Measurements from ENCODE around the gene CD7. TPM values are rescaled to one million over a fixed set of nuclear protein-coding genes. Genes with fewer than 3 reads are reported as not detected.
A peak's percentile ranks its signal among the peaks of the same experiment; 100 is the strongest.

CD7 gene
- total RNA-seq, 1 donor from 2014 or later, result not detected

DNA sequence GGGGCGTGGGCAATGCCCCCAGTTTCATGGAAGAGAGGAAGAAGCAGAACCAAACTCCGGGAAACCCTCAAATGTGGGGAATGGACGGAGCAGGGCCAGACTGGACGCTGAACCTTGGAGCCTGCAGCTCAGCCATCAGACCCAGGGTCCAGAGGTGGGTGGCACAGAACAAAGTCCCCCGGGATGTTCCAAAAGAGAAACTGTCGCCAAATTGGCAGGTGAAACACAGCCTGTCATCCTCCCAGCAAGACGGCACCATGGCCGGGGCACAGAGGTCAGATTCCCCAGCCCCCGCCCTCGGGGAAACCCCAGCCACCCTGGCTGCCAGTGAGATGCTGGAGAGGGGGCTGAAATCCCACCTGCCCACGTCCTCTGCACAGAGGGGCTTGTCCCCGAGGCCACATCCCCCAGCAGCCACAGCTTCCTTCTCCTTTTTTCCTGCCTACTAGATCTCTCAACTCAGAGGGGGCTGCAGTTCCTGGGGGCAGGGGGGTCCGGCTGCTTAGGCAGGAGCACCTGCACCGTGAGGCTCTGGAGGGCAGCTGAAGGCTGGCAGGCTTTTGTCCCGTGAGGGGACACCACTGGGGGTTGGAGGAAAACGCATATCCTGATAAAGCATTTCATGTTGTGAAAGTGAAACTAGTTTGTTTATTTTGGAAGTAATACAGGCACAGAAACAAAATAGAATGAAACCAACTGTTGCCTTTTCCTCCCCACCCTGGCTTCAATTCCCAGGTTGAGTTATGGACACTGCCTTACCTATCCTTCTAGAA, 17.4 kb upstream of the CD7 start:
- TF ChIP-seq, protein P1, sequence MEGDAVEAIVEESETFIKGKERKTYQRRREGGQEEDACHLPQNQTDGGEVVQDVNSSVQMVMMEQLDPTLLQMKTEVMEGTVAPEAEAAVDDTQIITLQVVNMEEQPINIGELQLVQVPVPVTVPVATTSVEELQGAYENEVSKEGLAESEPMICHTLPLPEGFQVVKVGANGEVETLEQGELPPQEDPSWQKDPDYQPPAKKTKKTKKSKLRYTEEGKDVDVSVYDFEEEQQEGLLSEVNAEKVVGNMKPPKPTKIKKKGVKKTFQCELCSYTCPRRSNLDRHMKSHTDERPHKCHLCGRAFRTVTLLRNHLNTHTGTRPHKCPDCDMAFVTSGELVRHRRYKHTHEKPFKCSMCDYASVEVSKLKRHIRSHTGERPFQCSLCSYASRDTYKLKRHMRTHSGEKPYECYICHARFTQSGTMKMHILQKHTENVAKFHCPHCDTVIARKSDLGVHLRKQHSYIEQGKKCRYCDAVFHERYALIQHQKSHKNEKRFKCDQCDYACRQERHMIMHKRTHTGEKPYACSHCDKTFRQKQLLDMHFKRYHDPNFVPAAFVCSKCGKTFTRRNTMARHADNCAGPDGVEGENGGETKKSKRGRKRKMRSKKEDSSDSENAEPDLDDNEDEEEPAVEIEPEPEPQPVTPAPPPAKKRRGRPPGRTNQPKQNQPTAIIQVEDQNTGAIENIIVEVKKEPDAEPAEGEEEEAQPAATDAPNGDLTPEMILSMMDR (conservative IDR thresholded peaks at IDR 0.05), result no peak
- H3K4me1 Mint-ChIP-seq, result peaks cover 25% of the 10 kb centered on the region
- no peaks in the 10 kb centered on the region for H3K9me3 Mint-ChIP-seq
- H3K27me3 Mint-ChIP-seq (ENCODE audit: low read depth), result peaks cover 85% of the 10 kb centered on the region
- no peaks in the 10 kb centered on the region for H3K36me3 Mint-ChIP-seq (ENCODE audit: low read depth)
- no peak for DNase-seq (ENCODE audit: low read depth, low spot score)
- H3K27ac Mint-ChIP-seq (ENCODE audit: unreplicated experiment), result no peak overlapping the region
- no peak overlapping the region for H3K4me3 Mint-ChIP-seq

DNA sequence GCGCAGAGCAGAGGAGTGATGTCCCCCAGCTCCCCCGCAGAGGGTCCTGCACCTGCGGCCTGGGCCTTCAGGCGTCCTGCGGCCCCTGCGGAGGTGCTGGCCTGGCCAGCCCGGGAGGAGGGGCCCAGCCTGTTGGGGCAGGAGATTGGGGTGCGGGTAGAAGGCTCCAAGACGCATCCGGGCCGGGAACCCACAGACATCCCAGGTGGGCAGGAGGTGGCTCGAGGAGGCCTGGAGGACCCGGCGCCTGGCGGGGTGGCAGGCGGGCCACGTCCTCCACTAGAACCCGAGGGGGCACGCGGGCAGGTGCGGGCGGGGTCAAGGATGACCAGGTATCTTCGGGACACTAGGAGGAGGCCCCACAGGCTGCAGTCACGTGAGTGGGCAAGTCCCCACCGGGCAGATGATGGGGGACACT, 16.8 kb upstream of the CD7 start:
- H3K36me3 Mint-ChIP-seq (ENCODE audit: low read depth), result no peaks in the 10 kb centered on the region
- no peak for DNase-seq (ENCODE audit: low read depth, low spot score)
- H3K4me1 Mint-ChIP-seq, result peaks cover 22% of the 10 kb centered on the region
- no peak overlapping the region for H3K4me3 Mint-ChIP-seq
- H3K27me3 Mint-ChIP-seq (ENCODE audit: low read depth), result peaks cover 85% of the 10 kb centered on the region
- no peaks in the 10 kb centered on the region for H3K9me3 Mint-ChIP-seq
- TF ChIP-seq, protein P1 (conservative IDR thresholded peaks at IDR 0.05), result no peak
- no peak overlapping the region for H3K27ac Mint-ChIP-seq (ENCODE audit: unreplicated experiment)

DNA sequence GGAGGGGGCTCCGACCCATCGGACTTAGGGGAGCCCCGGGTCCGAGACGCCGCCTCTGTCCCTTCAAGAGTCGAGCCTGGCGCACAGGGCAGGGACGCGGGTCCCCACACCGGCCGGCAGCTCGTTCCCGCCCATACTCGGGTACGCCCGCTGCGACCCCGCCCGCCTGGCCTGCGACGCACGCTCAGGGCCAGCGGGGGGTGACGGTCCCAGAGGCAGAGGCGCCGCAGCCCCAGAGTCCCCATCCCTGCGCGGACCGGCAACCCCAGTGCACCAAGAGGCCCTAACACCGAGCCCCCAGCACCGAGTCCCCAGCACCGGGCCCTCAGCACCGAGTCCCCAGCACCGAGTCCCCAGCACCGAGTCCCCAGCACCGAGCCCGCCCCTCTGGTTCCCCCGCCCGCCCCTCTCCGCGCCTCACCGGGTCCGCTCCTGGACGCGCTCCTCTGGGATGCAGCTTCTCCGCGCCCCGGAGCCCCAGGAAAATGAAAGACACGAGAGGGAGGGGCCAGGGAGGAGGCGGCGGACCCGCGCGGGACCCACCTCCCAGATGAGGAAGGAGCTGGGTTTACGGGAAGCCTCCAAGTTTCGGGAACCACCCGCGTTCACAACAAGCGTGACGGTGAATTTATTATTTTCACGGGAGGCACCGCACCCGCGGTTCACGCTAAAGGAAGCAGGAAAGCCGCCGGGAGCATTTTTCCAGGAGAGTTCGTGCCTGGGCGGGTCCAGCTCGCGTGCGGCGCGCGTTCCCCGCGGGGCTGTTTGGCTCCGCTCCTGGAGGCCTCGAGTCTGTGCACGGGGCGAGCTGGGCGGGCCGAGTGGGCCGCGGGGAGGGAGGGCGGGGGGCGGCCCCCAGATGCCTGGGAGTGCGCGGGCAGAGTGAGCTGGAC, 16.1 kb upstream of the CD7 start, which contains the start of gene SECTM1:
Gene SECTM1, minus strand, starts transcription at position 488 of the 893 bp plus-strand sequence. CDS start 6,526 bp downstream, outside the sequence.
- Mint-ChIP-seq H3K4me3 (peak within 1 kb of the TSS; percentile 71), H3K36me3 (ENCODE audit: low read depth) (no peaks in the 10 kb centered on the region), H3K4me1 (peaks cover 15% of the 10 kb centered on the region), H3K27me3 (ENCODE audit: low read depth) (peaks cover 83% of the 10 kb centered on the region), H3K27ac (ENCODE audit: unreplicated experiment) (no peak within 1 kb of the TSS), H3K9me3 (no peaks in the 10 kb centered on the region)
- no peak for DNase-seq (ENCODE audit: low read depth, low spot score)
- TF ChIP-seq, protein P1 (conservative IDR thresholded peaks at IDR 0.05), result no peak

DNA sequence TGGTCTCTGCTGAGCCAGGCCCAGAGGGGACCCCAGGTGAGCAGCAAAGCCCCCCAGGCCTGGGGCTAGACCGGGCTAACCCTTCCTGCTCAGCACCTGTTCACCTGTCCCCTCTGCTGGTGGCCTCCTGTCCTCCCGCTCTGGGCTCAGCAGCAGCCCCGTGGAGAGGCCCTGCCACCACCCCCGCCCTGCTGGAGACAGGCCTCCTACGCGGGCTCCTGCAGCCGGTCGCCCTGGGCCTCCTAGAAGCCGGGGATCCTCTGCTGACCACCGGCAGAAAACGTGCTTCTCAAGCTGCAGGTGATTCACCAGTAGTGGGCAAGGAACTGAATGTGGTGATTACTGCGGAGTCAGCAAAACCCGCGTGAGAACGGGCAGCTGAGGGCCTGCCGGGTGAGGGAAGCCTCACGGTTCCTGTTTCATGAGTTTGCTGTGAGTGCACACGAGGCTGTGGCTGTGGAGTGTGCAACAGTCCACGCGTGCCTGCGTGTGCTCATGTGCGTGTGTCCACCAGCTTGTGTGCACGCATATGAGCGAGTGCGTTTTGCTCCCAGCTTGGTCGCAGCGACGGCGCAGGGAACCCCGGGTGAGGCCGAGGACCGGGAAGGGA, 15.4 kb upstream of the CD7 start:
- peaks cover 77% of the 10 kb centered on the region for H3K27me3 Mint-ChIP-seq (ENCODE audit: low read depth)
- no peak for DNase-seq (ENCODE audit: low read depth, low spot score)
- H3K27ac Mint-ChIP-seq (ENCODE audit: unreplicated experiment), result no peak overlapping the region
- peak overlapping the region; percentile 71 for H3K4me3 Mint-ChIP-seq
- peaks cover 12% of the 10 kb centered on the region for H3K4me1 Mint-ChIP-seq
- TF ChIP-seq, protein P1 (conservative IDR thresholded peaks at IDR 0.05), result no peak
- H3K9me3 Mint-ChIP-seq, result no peaks in the 10 kb centered on the region
- no peaks in the 10 kb centered on the region for H3K36me3 Mint-ChIP-seq (ENCODE audit: low read depth)

DNA sequence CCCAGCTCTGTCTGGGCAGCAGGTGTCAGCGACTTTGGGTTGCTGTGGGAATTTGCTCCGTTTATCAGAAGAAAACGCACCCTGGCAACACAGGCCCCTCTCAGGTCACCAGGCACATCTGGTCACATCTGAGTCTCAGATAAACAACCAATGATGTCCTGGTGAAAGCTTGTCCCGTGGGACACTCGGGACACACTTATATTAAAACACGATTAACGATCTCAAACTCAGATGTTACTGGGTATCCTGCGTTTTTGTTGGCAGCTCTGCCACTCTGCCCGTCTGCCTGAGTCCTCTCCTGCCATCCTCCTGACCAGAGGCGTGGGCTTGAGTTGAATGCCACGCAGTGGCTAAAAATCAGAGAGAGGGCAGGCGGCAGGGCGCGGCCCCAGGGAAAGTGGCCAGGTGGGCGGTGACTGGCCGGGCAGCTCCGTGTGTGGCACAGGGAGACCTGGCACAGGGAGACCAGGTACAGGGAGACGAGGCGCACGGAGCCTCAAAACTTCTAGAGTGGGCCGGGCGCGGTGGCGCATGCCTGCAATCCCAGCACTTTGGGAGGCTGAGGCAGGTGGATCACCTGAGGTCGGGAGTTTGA, 14.0 kb upstream of the CD7 start:
- Mint-ChIP-seq H3K4me1 (peaks cover 18% of the 10 kb centered on the region), H3K36me3 (ENCODE audit: low read depth) (no peaks in the 10 kb centered on the region), H3K27ac (ENCODE audit: unreplicated experiment) (no peak overlapping the region), H3K9me3 (no peaks in the 10 kb centered on the region), H3K4me3 (no peak overlapping the region), H3K27me3 (ENCODE audit: low read depth) (peaks cover 71% of the 10 kb centered on the region)
- DNase-seq (ENCODE audit: low read depth, low spot score), result no peak
- TF ChIP-seq, protein P1 (conservative IDR thresholded peaks at IDR 0.05), result no peak

Data from neural crest cell (in vitro differentiated cells).